Stimulated activated CD4-positive, alpha-beta T cell treated with anti-CD3 and anti-CD28 coated beads, Interleukin-2, amount 100 ng/mL, for 48 hours (primary cell): ENCODE measurements around the gene HES3.
A peak's percentile ranks its signal among the peaks of the same experiment; 100 is the strongest.
"Not testable (repeated sequence)": the region's sequence is repeated elsewhere in the genome, so short reads cannot be mapped to it uniquely, and the experiment has no call there.

Source experiments
- DNase-seq, 2 donors: peaks; one replicate each; pipeline ENCODE4 v3.0.0-alpha.2; 2020

The HES3 gene

DNA sequence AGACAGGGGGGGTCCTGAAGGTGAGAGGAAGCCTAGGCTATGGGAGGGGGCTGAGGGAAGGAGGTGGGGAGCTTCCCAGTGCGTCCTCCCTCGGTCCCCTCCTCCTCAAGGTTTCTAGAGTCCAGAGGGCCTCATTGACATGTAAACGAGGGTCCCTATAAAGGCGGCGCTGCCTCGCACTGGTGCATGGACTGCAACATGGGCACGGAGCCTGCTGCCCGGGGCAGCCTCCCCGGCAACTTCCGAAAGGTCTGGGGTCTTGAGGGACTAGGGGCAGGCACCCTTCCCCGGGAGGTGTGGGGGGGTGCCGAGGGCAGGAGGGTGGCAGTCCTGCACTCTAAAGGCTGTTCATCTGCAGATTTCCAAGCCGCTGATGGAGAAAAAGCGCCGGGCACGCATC lies at the start of gene HES3:
Gene HES3, plus strand, starts transcription at position 187 of the 400 bp plus-strand sequence. Its CDS starts 187 bp downstream, at position 374.
- no peak for DNase-seq

DNA sequence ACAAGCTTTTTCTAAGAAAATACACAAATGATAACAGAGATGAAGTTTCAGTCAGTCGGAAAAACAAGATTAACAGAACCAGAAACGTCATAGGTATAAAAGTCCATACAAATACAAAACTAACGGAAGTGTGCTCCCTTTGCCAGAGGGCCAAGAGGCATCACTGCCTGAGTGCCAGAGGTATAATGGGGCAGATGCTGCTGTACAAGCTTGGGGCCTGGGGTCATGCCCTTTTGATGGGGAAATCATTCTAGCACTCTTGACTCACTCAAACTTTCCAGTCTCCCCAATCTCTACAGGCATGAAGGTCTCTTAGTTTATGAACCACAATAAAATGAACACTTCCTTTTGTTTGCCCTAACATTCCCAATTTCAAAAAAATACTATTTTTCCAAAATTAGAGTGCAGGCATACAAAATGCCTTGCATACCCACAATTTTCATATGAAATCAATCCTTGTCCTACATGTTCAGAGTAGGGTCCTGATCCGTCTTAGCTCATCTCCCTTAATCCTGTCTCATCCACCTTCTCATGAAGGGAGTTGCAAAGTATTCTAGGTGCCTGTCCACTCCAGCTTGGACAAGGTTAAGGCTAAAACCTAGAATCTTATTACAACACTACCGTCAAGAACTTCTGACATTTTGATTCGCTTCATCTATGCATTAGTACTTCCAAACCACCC lies 46.1 kb upstream of the HES3 start:
- no peak for DNase-seq

DNA sequence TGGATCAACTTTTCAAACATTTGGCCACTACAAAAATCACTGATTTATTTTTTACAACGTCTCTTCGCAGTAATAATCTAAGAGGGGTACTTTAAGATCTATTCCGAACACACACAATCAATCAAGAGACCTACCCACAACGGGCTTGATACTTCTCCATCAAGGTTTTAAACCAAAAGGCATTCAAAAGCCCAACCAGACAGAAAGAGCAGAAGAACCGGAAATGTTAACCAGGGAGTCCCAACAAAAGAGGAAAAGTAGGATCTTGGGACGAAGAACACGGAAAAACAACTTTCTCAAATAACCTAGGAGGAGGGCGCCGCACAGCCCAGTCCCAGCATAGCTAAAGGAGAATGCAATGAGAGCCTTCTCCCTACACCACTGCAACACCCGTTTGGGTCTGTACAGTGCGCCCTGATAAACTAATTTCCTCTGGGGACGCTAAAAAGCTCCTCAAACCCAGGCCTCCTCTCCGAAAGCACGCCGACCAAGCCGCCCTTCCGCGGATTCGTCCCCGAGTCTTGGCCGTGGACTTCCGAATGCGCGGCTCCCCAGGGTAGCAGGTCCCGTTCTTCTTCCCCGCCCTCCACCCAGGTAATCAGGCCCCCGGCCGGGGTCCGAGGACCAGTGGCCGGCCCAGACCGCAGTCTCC lies 45.2 kb upstream of the HES3 start:
- DNase-seq, result no peak

- DNase-seq, result peak; percentile 95
Observed at GRCh38 chr1:6199298-6200187, 44.4 kb upstream of the HES3 start, which contains the start of gene RPL22. Gene RPL22 (minus strand): TSS chr1:6199595. CDS start chr1:6199573, 22 bp downstream.

DNA sequence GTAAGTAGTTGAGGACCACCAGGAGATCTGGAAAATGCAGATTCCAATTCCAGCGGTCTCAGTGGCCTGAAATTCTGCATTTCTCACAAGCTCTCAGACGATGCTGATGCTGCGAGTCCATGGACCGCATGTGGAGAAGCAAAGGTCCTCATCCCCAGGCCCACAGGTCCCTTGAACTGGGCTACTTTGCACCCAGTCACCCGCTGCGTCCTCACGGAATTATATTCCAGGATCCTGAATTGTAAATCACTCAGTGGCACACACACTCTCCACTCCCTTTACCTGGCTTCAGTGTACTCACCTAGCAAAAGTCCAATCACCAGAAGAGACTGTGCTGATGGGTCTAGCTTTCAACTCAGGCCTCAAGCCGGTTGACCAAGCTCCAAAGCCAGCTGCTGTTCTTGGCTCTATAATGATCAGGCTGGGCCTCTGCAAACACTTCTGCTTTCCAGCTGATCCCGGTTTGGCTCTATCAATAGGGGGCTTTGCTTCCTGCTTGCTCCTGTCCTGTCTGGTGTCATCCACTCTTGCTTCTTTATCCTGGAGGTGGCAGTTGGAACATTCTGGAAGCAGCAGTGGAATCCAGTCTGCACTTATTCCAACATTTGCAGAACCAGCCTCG lies 43.7 kb upstream of the HES3 start:
- no peak for DNase-seq

DNA sequence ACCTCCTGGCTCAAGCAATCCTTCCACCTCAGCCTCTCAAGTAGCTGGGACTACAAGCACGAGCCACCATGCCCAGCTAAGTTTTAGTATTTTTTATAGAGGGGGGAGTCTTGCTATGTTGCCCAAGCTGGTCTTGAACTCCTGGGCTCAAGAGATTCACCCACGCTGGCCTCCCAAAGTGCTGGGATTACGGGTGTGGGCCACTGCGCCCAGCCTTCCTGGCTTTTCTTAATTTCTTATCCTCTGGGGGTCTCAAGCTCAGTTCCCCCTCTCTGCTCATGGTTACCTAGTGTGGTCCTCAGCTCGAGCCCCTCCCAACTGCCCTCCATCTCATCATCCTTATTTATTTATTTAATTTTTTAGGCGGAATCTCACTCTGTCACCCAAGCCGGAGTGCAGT lies 41.7 kb upstream of the HES3 start:
- no peak for DNase-seq

DNA sequence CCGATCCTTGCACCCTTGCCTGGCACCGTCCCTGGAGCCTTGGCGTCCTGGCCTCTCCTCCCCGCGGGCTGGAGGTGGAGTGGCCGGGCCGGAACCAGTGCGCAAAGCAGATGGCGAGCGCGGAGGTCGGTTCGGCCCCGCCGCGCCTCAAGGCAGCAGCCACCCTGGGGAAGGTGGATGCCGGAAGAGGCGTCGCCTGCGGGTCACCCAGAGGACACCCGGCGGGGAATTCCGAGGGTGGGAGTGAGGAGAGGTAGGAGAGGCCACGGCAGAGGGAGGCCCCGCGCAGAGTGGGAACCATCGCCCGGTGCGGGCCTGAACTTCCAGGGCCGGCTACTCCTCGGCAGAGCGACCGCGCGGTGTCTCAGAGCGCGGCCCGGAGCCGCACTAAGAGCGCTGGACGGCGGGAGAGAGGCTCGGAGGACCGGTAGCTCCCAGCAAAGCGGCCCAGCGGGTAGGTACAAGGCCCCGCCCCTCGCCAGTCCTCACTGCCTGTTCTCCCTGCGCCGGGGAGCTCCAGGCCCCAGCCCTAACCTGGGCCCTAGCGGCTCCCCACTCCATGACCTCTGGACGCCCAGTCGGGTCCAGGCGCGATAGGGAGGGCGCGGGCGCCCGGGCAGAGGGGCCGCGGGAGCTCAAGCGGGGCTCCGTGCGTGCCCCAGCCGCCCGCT lies 38.0 kb upstream of the HES3 start, which contains the start of gene RNF207:
Gene RNF207, plus strand, starts transcription at position 271 of the 671 bp plus-strand sequence. CDS start 417 bp downstream, outside the sequence.
- DNase-seq, result peak; percentile 61 to 63

DNA sequence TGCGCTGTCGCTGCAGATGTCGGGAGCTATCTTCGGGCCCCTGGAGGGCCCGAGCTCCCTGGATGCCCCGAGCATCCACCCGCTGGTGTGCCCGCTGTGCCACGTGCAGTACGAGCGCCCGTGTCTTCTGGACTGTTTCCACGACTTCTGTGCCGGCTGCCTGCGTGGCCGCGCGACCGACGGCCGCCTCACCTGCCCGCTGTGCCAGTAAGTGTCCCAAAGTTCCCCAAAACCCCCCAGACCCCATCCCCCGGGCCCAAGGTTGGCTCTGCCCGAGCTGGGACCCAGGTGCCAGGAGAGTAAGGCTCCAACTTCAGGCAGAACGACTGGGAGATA lies 37.5 kb upstream of the HES3 start:
- no peak for DNase-seq

GRCh38 chr1:6207075-6207885 lies 36.7 kb upstream of the HES3 start:
- no peak for DNase-seq

DNA sequence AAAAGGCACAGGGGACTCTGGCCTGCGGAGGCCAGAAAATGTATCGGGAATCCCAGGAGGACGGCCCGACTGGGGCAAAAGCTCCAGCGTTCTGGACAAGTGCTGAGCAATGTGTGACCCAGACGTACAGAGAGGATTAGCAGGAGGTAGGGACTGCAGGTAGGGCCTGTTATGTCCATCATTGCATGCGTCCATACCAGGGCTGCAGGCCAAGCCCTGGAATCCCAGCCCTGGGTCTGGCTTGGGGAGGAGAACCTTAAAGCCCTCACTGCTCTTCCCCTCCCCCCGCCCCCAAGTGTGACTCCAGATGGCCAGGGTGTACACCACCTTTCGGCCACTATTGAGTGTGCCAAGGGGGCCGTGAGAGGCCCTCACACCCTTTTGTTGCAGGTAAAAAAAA lies 36.1 kb upstream of the HES3 start:
- DNase-seq, result no peak

DNA sequence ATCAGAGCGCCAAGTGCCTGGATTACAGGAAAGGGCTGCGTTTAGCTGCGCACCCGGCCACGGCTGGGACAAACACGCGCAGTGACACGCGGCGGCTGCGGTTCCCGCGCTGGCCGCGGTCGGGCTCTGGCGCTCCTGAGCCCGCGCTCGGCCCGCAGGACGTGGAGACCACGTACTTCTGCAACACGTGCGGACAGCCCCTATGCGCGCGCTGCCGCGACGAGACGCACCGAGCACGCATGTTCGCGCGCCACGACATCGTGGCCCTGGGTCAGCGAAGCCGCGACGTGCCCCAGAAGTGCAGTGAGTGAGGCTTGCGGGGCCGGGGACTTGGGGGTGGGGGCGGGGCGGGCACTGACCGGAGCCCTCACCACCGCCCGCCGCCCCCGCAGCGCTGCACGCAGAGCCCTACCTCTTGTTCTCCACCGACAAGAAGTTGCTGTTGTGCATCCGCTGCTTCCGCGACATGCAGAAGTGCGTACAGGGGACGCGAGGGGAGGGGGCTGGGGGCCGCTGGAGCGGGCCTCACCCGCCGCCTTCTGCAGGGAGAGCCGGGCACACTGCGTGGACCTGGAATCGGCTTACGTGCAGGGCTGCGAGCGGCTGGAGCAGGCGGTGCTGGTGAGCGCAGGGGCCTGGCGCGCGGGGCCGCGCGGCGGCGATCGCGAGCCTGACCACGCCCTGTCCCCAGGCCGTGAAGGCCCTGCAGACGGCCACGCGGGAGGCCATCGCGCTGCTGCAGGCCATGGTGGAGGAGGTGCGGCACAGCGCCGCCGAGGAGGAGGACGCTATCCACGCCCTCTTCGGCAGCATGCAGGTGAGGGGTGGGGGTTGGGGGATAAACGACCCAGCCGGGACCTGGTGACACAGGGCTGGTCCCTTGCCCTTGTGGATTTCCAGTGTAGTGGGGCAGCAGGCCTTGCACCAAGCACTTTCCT lies 35.0 kb upstream of the HES3 start:
- no peak for DNase-seq

GRCh38 chr1:6209661-6210580 lies 34.1 kb upstream of the HES3 start:
- DNase-seq, result no peak

DNA sequence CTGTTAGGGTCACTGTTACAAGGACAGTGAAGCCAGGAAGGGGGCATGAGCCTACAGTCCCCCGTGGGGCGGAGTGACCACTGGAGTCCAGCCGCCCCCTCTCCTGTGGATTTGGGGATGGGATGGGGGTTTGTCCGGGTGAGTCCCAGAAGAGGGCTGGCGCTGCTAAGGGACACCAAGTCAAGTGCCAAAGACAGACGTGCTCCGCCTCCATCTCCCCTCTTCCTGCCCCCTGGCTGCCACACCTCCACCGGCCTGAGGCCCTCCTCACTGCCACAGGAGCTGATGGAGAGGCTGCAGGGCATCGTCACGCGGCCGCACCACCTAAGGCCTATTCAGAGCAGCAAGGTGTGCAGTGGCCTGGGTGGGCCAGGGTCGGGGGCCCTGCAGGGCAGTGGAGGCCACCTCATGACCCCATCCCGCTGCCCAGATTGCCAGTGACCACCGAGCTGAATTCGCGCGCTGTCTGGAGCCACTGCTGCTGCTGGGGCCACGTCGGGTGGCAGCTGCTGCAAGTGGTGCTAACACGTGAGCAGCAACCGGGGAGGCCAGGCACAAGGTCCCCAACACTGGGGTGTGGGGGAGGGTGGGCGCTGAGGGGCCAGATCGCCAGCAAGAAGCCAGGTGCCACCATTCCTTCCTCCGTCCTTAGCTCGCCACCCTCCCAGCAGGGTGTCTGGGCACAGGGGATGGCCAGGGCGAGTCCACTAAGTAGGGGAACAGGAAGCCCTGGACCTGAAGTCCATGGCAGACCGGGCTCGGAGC lies 33.2 kb upstream of the HES3 start:
- DNase-seq, result no peak

DNA sequence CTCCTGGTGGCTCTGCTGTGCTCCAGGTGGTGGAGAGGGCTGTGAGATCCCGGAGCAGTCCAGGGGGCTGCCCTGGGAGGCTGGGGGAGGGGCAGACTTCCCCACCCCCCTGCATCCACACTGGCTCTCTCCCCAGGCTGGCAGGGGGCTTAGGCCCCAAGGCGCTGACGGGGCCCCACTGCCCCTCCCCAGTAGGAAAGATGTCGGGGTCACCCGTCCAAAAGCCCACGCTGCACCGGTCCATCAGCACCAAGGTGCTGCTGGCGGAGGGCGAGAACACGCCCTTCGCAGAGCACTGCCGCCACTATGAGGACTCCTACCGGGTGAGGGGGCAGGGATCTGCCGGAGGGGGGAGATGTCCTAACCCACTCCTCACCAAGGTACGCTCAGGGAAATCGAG lies 32.2 kb upstream of the HES3 start:
- DNase-seq, result no peak

DNA sequence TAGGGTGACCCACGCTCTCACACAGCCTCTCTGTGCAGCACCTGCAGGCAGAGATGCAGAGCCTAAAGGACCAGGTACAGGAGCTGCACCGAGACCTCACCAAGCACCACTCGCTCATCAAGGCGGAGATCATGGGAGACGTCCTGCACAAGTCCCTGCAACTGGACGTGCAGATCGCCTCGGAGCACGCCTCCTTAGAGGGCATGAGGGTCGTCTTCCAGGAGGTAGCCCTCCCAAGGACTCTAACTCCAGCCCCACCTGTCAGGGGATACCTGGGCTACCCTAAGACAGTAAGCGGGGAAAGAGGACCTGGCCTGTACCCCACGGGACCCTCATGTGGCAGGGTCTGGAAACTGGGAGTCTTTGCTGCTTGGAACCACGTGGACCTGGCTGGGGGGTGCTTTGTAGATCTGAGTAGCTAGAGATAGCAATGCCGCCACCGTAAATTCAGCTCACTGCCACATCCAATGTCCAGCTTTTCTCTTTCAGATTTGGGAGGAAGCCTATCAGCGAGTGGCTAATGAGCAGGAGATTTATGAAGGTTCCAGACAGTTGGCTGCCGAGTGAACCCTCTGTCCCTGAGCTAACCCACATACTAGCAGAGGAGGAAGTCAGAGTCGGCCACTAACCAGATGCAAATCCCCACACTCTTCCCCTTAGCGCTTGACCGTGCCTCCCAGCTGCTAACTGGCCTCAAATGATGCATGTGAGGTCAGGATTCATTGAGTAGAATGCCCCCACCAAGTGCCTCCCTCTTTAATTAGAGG lies 31.6 kb upstream of the HES3 start:
- no peak for DNase-seq

DNA sequence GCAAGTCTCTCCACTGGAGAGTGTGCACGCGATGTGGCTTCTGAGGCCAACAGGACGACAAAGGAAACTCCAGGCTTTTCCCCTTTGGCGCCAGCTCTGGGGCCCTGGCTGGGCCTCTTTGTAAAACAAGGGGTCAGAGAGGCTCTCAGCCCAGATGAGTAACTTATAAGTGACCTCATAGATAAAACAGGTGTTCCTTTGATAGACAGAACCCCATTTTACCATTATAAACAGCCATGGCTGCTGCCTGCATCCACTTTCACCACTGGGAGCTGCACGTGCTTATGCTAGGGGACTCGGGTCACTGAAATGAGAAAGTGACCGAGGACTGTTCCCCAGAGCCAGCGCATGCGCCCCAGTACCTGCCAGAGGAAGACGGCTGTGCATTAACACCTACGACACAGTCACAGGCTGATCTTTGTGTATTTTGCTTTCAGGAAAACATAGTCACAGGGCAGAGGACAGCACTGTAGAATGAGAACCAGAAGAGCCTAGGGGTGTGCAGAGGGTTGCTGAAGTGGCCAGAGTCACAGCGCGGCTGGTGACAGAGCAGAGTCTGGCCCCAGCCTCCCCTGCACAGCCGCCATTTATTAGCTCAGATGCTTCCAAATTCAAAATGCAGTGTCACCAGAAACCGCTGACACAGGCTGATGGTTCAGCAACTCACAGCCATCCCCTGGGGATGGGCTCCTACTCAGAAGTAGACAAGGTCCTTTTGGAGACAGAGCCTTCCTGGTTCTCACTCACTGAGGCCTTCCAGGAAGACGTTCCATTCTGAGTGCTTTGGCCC lies 25.4 kb upstream of the HES3 start:
- DNase-seq, result no peak

DNA sequence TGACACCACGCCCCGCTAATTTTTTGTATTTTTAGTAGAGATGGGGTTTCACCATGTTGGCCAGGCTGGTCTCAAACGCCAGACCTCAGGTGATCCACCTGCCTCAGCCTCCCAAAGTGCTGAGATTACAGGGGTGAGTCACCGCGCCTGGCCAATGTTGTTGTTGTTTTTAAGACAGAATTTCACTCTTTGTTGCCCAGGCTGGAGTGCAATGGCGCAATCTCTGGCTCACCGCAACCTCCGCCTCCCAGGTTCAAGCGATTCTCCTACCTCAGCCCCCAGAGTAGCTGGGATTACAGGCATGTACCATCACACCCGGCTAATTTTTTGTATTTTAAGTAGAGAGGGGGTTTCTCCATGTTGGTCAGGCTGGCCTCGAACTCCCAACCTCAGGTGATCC lies 24.3 kb upstream of the HES3 start:
- not testable (repeated sequence) for DNase-seq
